ENCODE results near the gene RPS16.

RPS16 gene

DNA sequence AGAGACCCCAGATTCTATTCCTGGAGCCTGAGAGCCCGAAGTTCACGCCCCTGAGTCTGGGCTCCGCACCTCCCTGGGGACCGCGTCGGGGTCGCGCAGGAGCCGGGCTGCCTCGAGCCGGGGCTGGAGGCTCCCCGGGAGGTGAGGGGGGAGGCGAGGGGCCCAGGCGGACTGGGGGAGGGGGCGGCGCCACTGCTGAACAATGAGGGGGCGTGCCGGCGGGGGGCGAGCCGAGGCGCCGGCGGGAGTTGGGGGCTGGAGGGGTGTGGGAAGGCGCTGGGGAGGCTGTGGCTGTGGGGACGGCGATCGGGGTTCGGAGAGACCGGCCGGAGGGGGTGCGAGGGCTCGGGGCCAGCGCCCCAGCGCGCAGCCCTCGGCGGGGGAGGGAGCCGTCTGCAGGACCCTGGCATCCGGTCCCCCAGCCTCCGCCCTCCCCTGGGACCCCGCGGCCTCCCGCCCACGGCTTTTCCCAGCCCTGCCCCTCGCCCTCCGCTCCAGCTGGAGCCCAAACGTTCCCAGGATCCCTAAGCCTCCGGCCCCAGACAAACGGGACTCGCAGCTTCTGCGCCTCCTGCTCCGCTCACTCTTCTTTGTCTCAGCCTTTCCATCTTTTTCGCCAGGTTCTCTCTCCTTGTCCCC is 22.4 kb downstream of the RPS16 start:
- H3K4me3 ChIP-seq (ENCODE audit: low read length): peak overlapping the region; percentile 92
- TF ChIP-seq, protein P1, sequence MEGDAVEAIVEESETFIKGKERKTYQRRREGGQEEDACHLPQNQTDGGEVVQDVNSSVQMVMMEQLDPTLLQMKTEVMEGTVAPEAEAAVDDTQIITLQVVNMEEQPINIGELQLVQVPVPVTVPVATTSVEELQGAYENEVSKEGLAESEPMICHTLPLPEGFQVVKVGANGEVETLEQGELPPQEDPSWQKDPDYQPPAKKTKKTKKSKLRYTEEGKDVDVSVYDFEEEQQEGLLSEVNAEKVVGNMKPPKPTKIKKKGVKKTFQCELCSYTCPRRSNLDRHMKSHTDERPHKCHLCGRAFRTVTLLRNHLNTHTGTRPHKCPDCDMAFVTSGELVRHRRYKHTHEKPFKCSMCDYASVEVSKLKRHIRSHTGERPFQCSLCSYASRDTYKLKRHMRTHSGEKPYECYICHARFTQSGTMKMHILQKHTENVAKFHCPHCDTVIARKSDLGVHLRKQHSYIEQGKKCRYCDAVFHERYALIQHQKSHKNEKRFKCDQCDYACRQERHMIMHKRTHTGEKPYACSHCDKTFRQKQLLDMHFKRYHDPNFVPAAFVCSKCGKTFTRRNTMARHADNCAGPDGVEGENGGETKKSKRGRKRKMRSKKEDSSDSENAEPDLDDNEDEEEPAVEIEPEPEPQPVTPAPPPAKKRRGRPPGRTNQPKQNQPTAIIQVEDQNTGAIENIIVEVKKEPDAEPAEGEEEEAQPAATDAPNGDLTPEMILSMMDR (IDR thresholded peaks at IDR 0.05; ENCODE audit: insufficient read depth, low read depth, low read length, missing control alignments): no peak
- no peak for DNase-seq (ENCODE audit: low read depth)

DNA sequence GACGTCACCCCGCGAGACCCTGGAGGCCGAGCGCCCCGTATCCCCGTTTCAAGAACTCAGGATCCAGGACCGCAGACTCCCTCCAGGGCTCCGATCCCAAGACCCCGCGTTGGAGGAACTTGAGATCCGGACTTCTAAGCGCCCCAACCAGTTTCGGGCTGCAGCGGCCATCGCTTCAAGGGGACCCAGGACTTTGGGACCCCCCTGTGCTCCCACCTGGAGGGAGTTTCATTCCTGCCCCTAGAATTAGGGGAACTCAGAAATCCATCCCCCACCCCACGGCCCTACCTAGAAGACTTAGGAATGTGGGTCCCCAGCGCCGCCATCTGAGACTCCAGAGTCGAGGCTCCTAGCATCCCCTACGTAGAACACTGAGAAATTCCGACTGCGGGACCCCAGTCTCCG is 22.9 kb downstream of the RPS16 start:
- peak overlapping the region; percentile 92 for H3K4me3 ChIP-seq (ENCODE audit: low read length)
- no peak for DNase-seq (ENCODE audit: low read depth)
- TF ChIP-seq, protein P1 (IDR thresholded peaks at IDR 0.05; ENCODE audit: insufficient read depth, low read depth, low read length, missing control alignments): no peak

GRCh38 chr19:39412100-39412866 is 23.5 kb downstream of the RPS16 start, which contains the start of gene PLEKHG2:
Gene PLEKHG2 (plus strand): TSS chr19:39412669. CDS start chr19:39414087, 1,418 bp downstream.
- TF ChIP-seq, protein P1 (IDR thresholded peaks at IDR 0.05; ENCODE audit: insufficient read depth, low read depth, low read length, missing control alignments): peak; percentile 73
- H3K4me3 ChIP-seq (ENCODE audit: low read length): peak within 1 kb of the TSS; percentile 92
- peak; percentile 100 for DNase-seq (ENCODE audit: low read depth)

DNA sequence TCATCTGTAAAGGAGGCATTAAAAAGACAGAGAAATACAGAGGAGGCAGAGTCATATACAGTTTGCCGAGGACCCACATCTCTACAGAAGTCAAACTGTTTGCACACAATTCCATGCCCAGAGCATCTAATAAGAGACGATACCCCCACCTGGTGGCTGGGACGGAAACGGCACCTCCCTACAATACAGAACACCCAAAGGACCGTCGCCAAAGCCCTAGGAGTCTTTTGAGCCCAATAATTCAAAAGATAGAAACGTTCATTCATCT is 24.0 kb downstream of the RPS16 start:
- peak; percentile 90 for DNase-seq (ENCODE audit: low read depth)
- peak overlapping the region; percentile 41 for H3K4me3 ChIP-seq (ENCODE audit: low read length)
- TF ChIP-seq, protein P1 (IDR thresholded peaks at IDR 0.05; ENCODE audit: insufficient read depth, low read depth, low read length, missing control alignments): peak; percentile 97

GRCh38 chr19:39411081-39411831 is 24.5 kb downstream of the RPS16 start:
- DNase-seq (ENCODE audit: low read depth): peak; percentile 55
- TF ChIP-seq, protein P1 (IDR thresholded peaks at IDR 0.05; ENCODE audit: insufficient read depth, low read depth, low read length, missing control alignments): no peak
- H3K4me3 ChIP-seq (ENCODE audit: low read length): peak overlapping the region; percentile 41

DNA sequence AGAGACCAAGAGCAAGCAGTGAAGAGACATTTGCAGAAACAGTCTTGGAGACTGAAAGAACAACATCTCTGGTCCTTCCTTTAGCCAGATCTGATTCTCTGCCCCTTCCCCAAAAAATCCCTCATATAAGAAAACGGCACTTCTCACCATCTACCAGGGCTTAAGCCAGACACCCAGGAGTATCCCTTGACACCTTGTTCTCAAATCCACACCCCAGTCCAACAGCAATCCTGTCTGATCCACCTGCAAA is 25.0 kb downstream of the RPS16 start:
- DNase-seq (ENCODE audit: low read depth): peak; percentile 31
- H3K4me3 ChIP-seq (ENCODE audit: low read length): no peak overlapping the region
- TF ChIP-seq, protein P1 (IDR thresholded peaks at IDR 0.05; ENCODE audit: insufficient read depth, low read depth, low read length, missing control alignments): no peak

Data from epithelial cell of esophagus (primary cell).